Measurements from ENCODE around the gene SMARCA1. TPM values are rescaled to one million over a fixed set of nuclear protein-coding genes. Genes with fewer than 3 reads are reported as not detected.

SMARCA1 gene
- total and polyA plus RNA-seq, 4 donors = 50.0 to 115 (median 69.9) TPM

GRCh38 chrX:129512409-129512808 is 10.9 kb downstream of the SMARCA1 start:
- Histone ChIP-seq H3K36me3 (ENCODE audit: control insufficient read depth, insufficient read depth, low read length) (peaks cover 5% of the 10 kb centered on the region), H3K27ac (ENCODE audit: low read depth, low read length) (no peak overlapping the region), H3K4me3 (ENCODE audit: low read depth, low read length) (no peak overlapping the region), H3K9me3 (ENCODE audit: control insufficient read depth, insufficient read depth, low read length) (no peaks in the 10 kb centered on the region), H3K27me3 (ENCODE audit: control insufficient read depth, insufficient read depth, low read length) (no peaks in the 10 kb centered on the region), H3K4me1 (ENCODE audit: control insufficient read depth, insufficient read depth, low read length) (no peaks in the 10 kb centered on the region)
- no peak for DNase-seq (ENCODE audit: low read depth in 4 of 6, low spot score in 6 of 6)
- no CpG with 5 or more reads among the region's 2 CpGs for WGBS (ENCODE audit: insufficient coverage)

GRCh38 chrX:129511689-129512088 is 11.6 kb downstream of the SMARCA1 start:
- Histone ChIP-seq H3K4me3 (ENCODE audit: low read depth, low read length) (no peak overlapping the region), H3K27me3 (ENCODE audit: control insufficient read depth, insufficient read depth, low read length) (no peaks in the 10 kb centered on the region), H3K36me3 (ENCODE audit: control insufficient read depth, insufficient read depth, low read length) (peaks cover 6% of the 10 kb centered on the region), H3K27ac (ENCODE audit: low read depth, low read length) (no peak overlapping the region), H3K4me1 (ENCODE audit: control insufficient read depth, insufficient read depth, low read length) (no peaks in the 10 kb centered on the region), H3K9me3 (ENCODE audit: control insufficient read depth, insufficient read depth, low read length) (no peaks in the 10 kb centered on the region)
- no peak for DNase-seq (ENCODE audit: low read depth in 4 of 6, low spot score in 6 of 6)
- WGBS (ENCODE audit: insufficient coverage) = no CpG with 5 or more reads among the region's 5 CpGs

GRCh38 chrX:129510331-129510730 is 13.0 kb downstream of the SMARCA1 start:
- 70% methylated on average over 3 of the region's 7 CpGs for WGBS (ENCODE audit: insufficient coverage)
- Histone ChIP-seq H3K27ac (ENCODE audit: low read depth, low read length) (no peak overlapping the region), H3K9me3 (ENCODE audit: control insufficient read depth, insufficient read depth, low read length) (no peaks in the 10 kb centered on the region), H3K27me3 (ENCODE audit: control insufficient read depth, insufficient read depth, low read length) (no peaks in the 10 kb centered on the region), H3K4me3 (ENCODE audit: low read depth, low read length) (no peak overlapping the region), H3K4me1 (ENCODE audit: control insufficient read depth, insufficient read depth, low read length) (no peaks in the 10 kb centered on the region), H3K36me3 (ENCODE audit: control insufficient read depth, insufficient read depth, low read length) (peaks cover 6% of the 10 kb centered on the region)
- no peak for DNase-seq (ENCODE audit: low read depth in 4 of 6, low spot score in 6 of 6)

- Histone ChIP-seq H3K27ac (ENCODE audit: low read depth, low read length) (no peak overlapping the region), H3K36me3 (ENCODE audit: control insufficient read depth, insufficient read depth, low read length) (peaks cover 5% of the 10 kb centered on the region), H3K9me3 (ENCODE audit: control insufficient read depth, insufficient read depth, low read length) (no peaks in the 10 kb centered on the region), H3K27me3 (ENCODE audit: control insufficient read depth, insufficient read depth, low read length) (no peaks in the 10 kb centered on the region), H3K4me1 (ENCODE audit: control insufficient read depth, insufficient read depth, low read length) (no peaks in the 10 kb centered on the region), H3K4me3 (ENCODE audit: low read depth, low read length) (no peak overlapping the region)
- no peak for DNase-seq (ENCODE audit: low read depth in 4 of 6, low spot score in 6 of 6)
- 67% methylated on average over 3 of the region's 3 CpGs for WGBS (ENCODE audit: insufficient coverage)
These were observed 26.0 kb downstream of the SMARCA1 start for GRCh38 chrX:129497146-129497843.

- Histone ChIP-seq H3K9me3 (ENCODE audit: control insufficient read depth, insufficient read depth, low read length) (no peaks in the 10 kb centered on the region), H3K36me3 (ENCODE audit: control insufficient read depth, insufficient read depth, low read length) (peaks cover 5% of the 10 kb centered on the region), H3K27ac (ENCODE audit: low read depth, low read length) (no peak overlapping the region), H3K4me1 (ENCODE audit: control insufficient read depth, insufficient read depth, low read length) (no peaks in the 10 kb centered on the region), H3K4me3 (ENCODE audit: low read depth, low read length) (no peak overlapping the region), H3K27me3 (ENCODE audit: control insufficient read depth, insufficient read depth, low read length) (no peaks in the 10 kb centered on the region)
- no CpG with 5 or more reads among the region's 6 CpGs for WGBS (ENCODE audit: insufficient coverage)
- no peak for DNase-seq (ENCODE audit: low read depth in 4 of 6, low spot score in 6 of 6)
These were observed 26.7 kb downstream of the SMARCA1 start for GRCh38 chrX:129496625-129497024.

GRCh38 chrX:129495900-129496299 is 27.4 kb downstream of the SMARCA1 start:
- Histone ChIP-seq H3K4me1 (ENCODE audit: control insufficient read depth, insufficient read depth, low read length) (no peaks in the 10 kb centered on the region), H3K9me3 (ENCODE audit: control insufficient read depth, insufficient read depth, low read length) (no peaks in the 10 kb centered on the region), H3K4me3 (ENCODE audit: low read depth, low read length) (no peak overlapping the region), H3K27me3 (ENCODE audit: control insufficient read depth, insufficient read depth, low read length) (no peaks in the 10 kb centered on the region), H3K36me3 (ENCODE audit: control insufficient read depth, insufficient read depth, low read length) (peaks cover 2% of the 10 kb centered on the region), H3K27ac (ENCODE audit: low read depth, low read length) (no peak overlapping the region)
- WGBS (ENCODE audit: insufficient coverage) = 100% methylated on average over 1 of the region's 5 CpGs
- DNase-seq (ENCODE audit: low read depth in 4 of 6, low spot score in 6 of 6) = no peak

- Histone ChIP-seq H3K36me3 (ENCODE audit: control insufficient read depth, insufficient read depth, low read length) (peaks cover 2% of the 10 kb centered on the region), H3K4me3 (ENCODE audit: low read depth, low read length) (no peak overlapping the region), H3K27me3 (ENCODE audit: control insufficient read depth, insufficient read depth, low read length) (no peaks in the 10 kb centered on the region), H3K9me3 (ENCODE audit: control insufficient read depth, insufficient read depth, low read length) (no peaks in the 10 kb centered on the region), H3K27ac (ENCODE audit: low read depth, low read length) (no peak overlapping the region), H3K4me1 (ENCODE audit: control insufficient read depth, insufficient read depth, low read length) (no peaks in the 10 kb centered on the region)
- WGBS (ENCODE audit: insufficient coverage) = no CpG with 5 or more reads among the region's 2 CpGs
- DNase-seq (ENCODE audit: low read depth in 4 of 6, low spot score in 6 of 6) = no peak
These were observed 28.4 kb downstream of the SMARCA1 start for GRCh38 chrX:129494887-129495286.

GRCh38 chrX:129493643-129494042 is 29.6 kb downstream of the SMARCA1 start:
- Histone ChIP-seq H3K36me3 (ENCODE audit: control insufficient read depth, insufficient read depth, low read length) (peaks cover 2% of the 10 kb centered on the region), H3K27ac (ENCODE audit: low read depth, low read length) (no peak overlapping the region), H3K27me3 (ENCODE audit: control insufficient read depth, insufficient read depth, low read length) (no peaks in the 10 kb centered on the region), H3K9me3 (ENCODE audit: control insufficient read depth, insufficient read depth, low read length) (no peaks in the 10 kb centered on the region), H3K4me1 (ENCODE audit: control insufficient read depth, insufficient read depth, low read length) (no peaks in the 10 kb centered on the region), H3K4me3 (ENCODE audit: low read depth, low read length) (no peak overlapping the region)
- no peak for DNase-seq (ENCODE audit: low read depth in 4 of 6, low spot score in 6 of 6)
- WGBS (ENCODE audit: insufficient coverage) = no CpG with 5 or more reads among the region's 4 CpGs

- H3K9me3 ChIP-seq (ENCODE audit: control insufficient read depth, insufficient read depth, low read length) = no peaks in the 10 kb centered on the region
- no peak overlapping the region for H3K4me3 ChIP-seq (ENCODE audit: low read depth, low read length)
- no CpG with 5 or more reads among the region's 2 CpGs for WGBS (ENCODE audit: insufficient coverage)
- H3K36me3 ChIP-seq (ENCODE audit: control insufficient read depth, insufficient read depth, low read length) = no peaks in the 10 kb centered on the region
- no peak overlapping the region for H3K27ac ChIP-seq (ENCODE audit: low read depth, low read length)
- DNase-seq (ENCODE audit: low read depth in 4 of 6, low spot score in 6 of 6) = no peak
- H3K27me3 ChIP-seq (ENCODE audit: control insufficient read depth, insufficient read depth, low read length) = no peaks in the 10 kb centered on the region
- H3K4me1 ChIP-seq (ENCODE audit: control insufficient read depth, insufficient read depth, low read length) = no peaks in the 10 kb centered on the region
These were observed 33.0 kb downstream of the SMARCA1 start for GRCh38 chrX:129490330-129490729.

- Histone ChIP-seq H3K27me3 (ENCODE audit: control insufficient read depth, insufficient read depth, low read length) (no peaks in the 10 kb centered on the region), H3K4me1 (ENCODE audit: control insufficient read depth, insufficient read depth, low read length) (no peaks in the 10 kb centered on the region), H3K36me3 (ENCODE audit: control insufficient read depth, insufficient read depth, low read length) (peaks cover 4% of the 10 kb centered on the region), H3K9me3 (ENCODE audit: control insufficient read depth, insufficient read depth, low read length) (no peaks in the 10 kb centered on the region), H3K27ac (ENCODE audit: low read depth, low read length) (no peak overlapping the region), H3K4me3 (ENCODE audit: low read depth, low read length) (no peak overlapping the region)
- DNase-seq (ENCODE audit: low read depth in 4 of 6, low spot score in 6 of 6) = no peak
These were observed 34.9 kb downstream of the SMARCA1 start for GRCh38 chrX:129488359-129488758.
